Large intestine (tissue), 3 donors: Measurements from ENCODE around the gene CXCL1. TPM values are rescaled to one million over a fixed set of nuclear protein-coding genes. Genes with fewer than 3 reads are reported as not detected.
A peak's percentile ranks its signal among the peaks of the same experiment; 100 is the strongest.

Experiments
- DNase-seq, 2 donors: peaks; one replicate each; pipeline versions ENCODE4 v3.0.0 to v3.0.0-alpha.2; 2013
- H3K27ac ChIP-seq: one replicate; pipeline ENCODE4 v1.5.1; 2013; ENCODE audit warnings: low read length
- H3K27me3 ChIP-seq: 2 replicates; pipeline ENCODE4 v1.6.1; 2013; ENCODE audit warnings: low read length; ENCODE audit not compliant: control insufficient read depth, insufficient read depth
- H3K36me3 ChIP-seq: 2 replicates; pipeline ENCODE4 v1.6.1; 2013; ENCODE audit warnings: low read length; ENCODE audit not compliant: control insufficient read depth, insufficient read depth
- H3K4me1 ChIP-seq: one replicate; pipeline ENCODE4 v1.6.1; 2013; ENCODE audit warnings: low read length; ENCODE audit not compliant: control insufficient read depth, insufficient read depth
- H3K4me3 ChIP-seq: one replicate; pipeline ENCODE4 v1.5.1; 2013; ENCODE audit warnings: low read length
- H3K9me3 ChIP-seq: one replicate; pipeline ENCODE4 v1.6.1; 2013; ENCODE audit warnings: mild to moderate bottlenecking, low read depth, low read length, moderate library complexity; ENCODE audit not compliant: control insufficient read depth
- WGBS: methylation state at CpG from one replicate; pipeline ENCODE4 v1.1.5; 2013; ENCODE audit warnings: low lambda C conversion rate; ENCODE audit not compliant: insufficient coverage; 5-methylcytosine and 5-hydroxymethylcytosine counted together
- polyA plus RNA-seq: library from polyadenylated mRNA; unstranded; fragments of 120-200 nt; gene quantifications from one replicate; pipeline ENCODE4 v1.2.1, GENCODE V29; 2013

The CXCL1 gene
- polyA plus RNA-seq, 1 donor, result 4.3 TPM

- WGBS, result no CpG with 5 or more reads among the region's 1 CpG
- no peaks in the 10 kb centered on the region for H3K4me1 ChIP-seq
- H3K27ac ChIP-seq, result no peak overlapping the region
- H3K4me3 ChIP-seq, result no peak overlapping the region
- H3K27me3 ChIP-seq, result peaks cover 23% of the 10 kb centered on the region
- H3K36me3 ChIP-seq, result no peaks in the 10 kb centered on the region
- no peak for DNase-seq
- H3K9me3 ChIP-seq, result no peaks in the 10 kb centered on the region
Observed at GRCh38 chr4:73851293-73851692, 17.9 kb upstream of the CXCL1 start.

GRCh38 chr4:73852771-73853170, 16.4 kb upstream of the CXCL1 start:
- no peak overlapping the region for H3K27ac ChIP-seq
- H3K9me3 ChIP-seq, result no peaks in the 10 kb centered on the region
- H3K4me3 ChIP-seq, result no peak overlapping the region
- peaks cover 20% of the 10 kb centered on the region for H3K27me3 ChIP-seq
- H3K36me3 ChIP-seq, result no peaks in the 10 kb centered on the region
- H3K4me1 ChIP-seq, result no peaks in the 10 kb centered on the region
- DNase-seq, result no peak

- Histone ChIP-seq H3K9me3 (no peaks in the 10 kb centered on the region), H3K4me3 (no peak within 1 kb of the TSS), H3K27ac (no peak within 1 kb of the TSS), H3K4me1 (no peaks in the 10 kb centered on the region), H3K36me3 (no peaks in the 10 kb centered on the region), H3K27me3 (peaks cover 19% of the 10 kb centered on the region)
- WGBS, result no CpG with 5 or more reads among the region's 22 CpGs
- peak in 1 of 2 donors; percentile 44 for DNase-seq
Observed at GRCh38 chr4:73853246-73853704, 15.9 kb upstream of the CXCL1 start, which contains the start of gene PF4V1. Gene PF4V1, plus strand, starts transcription at chr4:73853296. Its CDS starts 67 bp downstream, at chr4:73853363.

GRCh38 chr4:73853718-73854473, 15.3 kb upstream of the CXCL1 start:
- H3K27me3 ChIP-seq, result peaks cover 19% of the 10 kb centered on the region
- no peaks in the 10 kb centered on the region for H3K9me3 ChIP-seq
- 0% methylated on average over 1 of the region's 8 CpGs for WGBS
- no peak overlapping the region for H3K27ac ChIP-seq
- H3K4me1 ChIP-seq, result no peaks in the 10 kb centered on the region
- DNase-seq, result no peak
- H3K36me3 ChIP-seq, result no peaks in the 10 kb centered on the region
- H3K4me3 ChIP-seq, result no peak overlapping the region

- no CpG with 5 or more reads among the region's 4 CpGs for WGBS
- no peak overlapping the region for H3K4me3 ChIP-seq
- H3K9me3 ChIP-seq, result no peaks in the 10 kb centered on the region
- DNase-seq, result no peak
- peaks cover 19% of the 10 kb centered on the region for H3K27me3 ChIP-seq
- H3K27ac ChIP-seq, result no peak overlapping the region
- no peaks in the 10 kb centered on the region for H3K36me3 ChIP-seq
- no peaks in the 10 kb centered on the region for H3K4me1 ChIP-seq
Observed at GRCh38 chr4:73855406-73855805, 13.8 kb upstream of the CXCL1 start.

GRCh38 chr4:73856518-73856917, 12.7 kb upstream of the CXCL1 start:
- Histone ChIP-seq H3K4me3 (no peak overlapping the region), H3K27ac (no peak overlapping the region), H3K27me3 (peaks cover 19% of the 10 kb centered on the region), H3K36me3 (no peaks in the 10 kb centered on the region), H3K4me1 (no peaks in the 10 kb centered on the region), H3K9me3 (no peaks in the 10 kb centered on the region)
- DNase-seq, result no peak

- Histone ChIP-seq H3K36me3 (no peaks in the 10 kb centered on the region), H3K9me3 (no peaks in the 10 kb centered on the region), H3K27ac (peak overlapping the region; percentile 16), H3K4me3 (no peak overlapping the region), H3K27me3 (no peaks in the 10 kb centered on the region), H3K4me1 (no peaks in the 10 kb centered on the region)
- DNase-seq, result no peak
Observed at GRCh38 chr4:73859614-73860088, 9.5 kb upstream of the CXCL1 start.

GRCh38 chr4:73860181-73860580, 9.0 kb upstream of the CXCL1 start:
- no peaks in the 10 kb centered on the region for H3K4me1 ChIP-seq
- no peak overlapping the region for H3K27ac ChIP-seq
- no peak for DNase-seq
- H3K27me3 ChIP-seq, result no peaks in the 10 kb centered on the region
- no peaks in the 10 kb centered on the region for H3K36me3 ChIP-seq
- 33% methylated on average over 1 of the region's 4 CpGs for WGBS
- no peaks in the 10 kb centered on the region for H3K9me3 ChIP-seq
- no peak overlapping the region for H3K4me3 ChIP-seq

GRCh38 chr4:73860917-73861316, 8.3 kb upstream of the CXCL1 start:
- no peak overlapping the region for H3K4me3 ChIP-seq
- H3K4me1 ChIP-seq, result no peaks in the 10 kb centered on the region
- WGBS, result 93% methylated on average over 3 of the region's 3 CpGs
- no peaks in the 10 kb centered on the region for H3K9me3 ChIP-seq
- no peaks in the 10 kb centered on the region for H3K36me3 ChIP-seq
- no peak overlapping the region for H3K27ac ChIP-seq
- DNase-seq, result no peak
- H3K27me3 ChIP-seq, result no peaks in the 10 kb centered on the region

- no peak for DNase-seq
- Histone ChIP-seq H3K9me3 (no peaks in the 10 kb centered on the region), H3K27ac (no peak overlapping the region), H3K27me3 (no peaks in the 10 kb centered on the region), H3K4me1 (no peaks in the 10 kb centered on the region), H3K36me3 (no peaks in the 10 kb centered on the region), H3K4me3 (no peak overlapping the region)
- no CpG with 5 or more reads among the region's 1 CpG for WGBS
Observed at GRCh38 chr4:73862322-73862721, 6.9 kb upstream of the CXCL1 start.

- Histone ChIP-seq H3K9me3 (no peaks in the 10 kb centered on the region), H3K27me3 (no peaks in the 10 kb centered on the region), H3K36me3 (no peaks in the 10 kb centered on the region), H3K4me3 (no peak overlapping the region), H3K27ac (no peak overlapping the region), H3K4me1 (no peaks in the 10 kb centered on the region)
- WGBS, result 60% methylated on average over 1 of the region's 2 CpGs
- no peak for DNase-seq
Observed at GRCh38 chr4:73864365-73864764, 4.8 kb upstream of the CXCL1 start.
